NCI-H2227 (cell line): ENCODE measurements around the gene NOP16.

Experiments used
- DNase-seq: peaks from one replicate; lab custom pipeline; 2025; ENCODE audit not compliant: unreplicated experiment; lab: John Stamatoyannopoulos, UW

The NOP16 gene

GRCh38 chr5:176361437-176362232 lies 26.8 kb downstream of the NOP16 start, which contains the start of gene KIAA1191:
TSS of gene KIAA1191 (minus strand) at chr5:176361764. CDS start at chr5:176359508, 2,256 bp downstream.
- peak; percentile 86 for DNase-seq

- peak; percentile 32 for DNase-seq
These were observed 27.4 kb downstream of the NOP16 start for GRCh38 chr5:176360894-176361436.

GRCh38 chr5:176359658-176360057 lies 28.7 kb downstream of the NOP16 start:
- DNase-seq: no peak

- DNase-seq: no peak
These were observed 32.2 kb downstream of the NOP16 start for GRCh38 chr5:176356179-176356566.

GRCh38 chr5:176355400-176356178 lies 32.8 kb downstream of the NOP16 start:
- no peak for DNase-seq

GRCh38 chr5:176353533-176353932 lies 34.9 kb downstream of the NOP16 start:
- DNase-seq: no peak

GRCh38 chr5:176352116-176352878 lies 36.1 kb downstream of the NOP16 start:
- DNase-seq: no peak

GRCh38 chr5:176350416-176350815 lies 38.0 kb downstream of the NOP16 start:
- DNase-seq: no peak

GRCh38 chr5:176342766-176343458 lies 45.5 kb downstream of the NOP16 start:
- no peak for DNase-seq

GRCh38 chr5:176342158-176342483 lies 46.3 kb downstream of the NOP16 start:
- DNase-seq: no peak

GRCh38 chr5:176341325-176342157 lies 46.9 kb downstream of the NOP16 start:
- no peak for DNase-seq

- DNase-seq: no peak
These were observed 49.1 kb downstream of the NOP16 start for GRCh38 chr5:176339304-176339703.

GRCh38 chr5:176337913-176338312 lies 50.5 kb downstream of the NOP16 start:
- DNase-seq: no peak

GRCh38 chr5:176334031-176334770 lies 54.2 kb downstream of the NOP16 start:
- DNase-seq: no peak
